Astrocyte (in vitro differentiated cells and primary cell): ENCODE results near the gene CHCHD6. TPM values are rescaled to one million over a fixed set of nuclear protein-coding genes. Genes with fewer than 3 reads are reported as not detected.
A peak's percentile ranks its signal among the peaks of the same experiment; 100 is the strongest.

Source experiments
- DNase-seq: peaks from one replicate; pipeline ENCODE4 v3.0.0-alpha.2; 2010; ENCODE audit warnings: low read depth
- FAIRE-seq: peaks from 2 replicates; lab custom pipeline; 2011; peaks lifted over from hg19 to GRCh38; lab: Jason Lieb, UNC
- H2AFZ ChIP-seq: 2 replicates; pipeline ENCODE4 v1.6.0; 2012; ENCODE audit warnings: low read depth, low read length, inconsistent platforms
- H3K27ac ChIP-seq: 2 replicates; pipeline ENCODE4 v1.5.1; 2011; ENCODE audit warnings: low read depth, low read length, inconsistent platforms
- H3K27me3 ChIP-seq: 2 replicates; pipeline ENCODE4 v1.6.0; 2011; ENCODE audit warnings: low read length, inconsistent platforms; ENCODE audit not compliant: insufficient read depth
- H3K36me3 ChIP-seq: 2 replicates; pipeline ENCODE4 v1.5.1; 2011; ENCODE audit warnings: low read length, inconsistent platforms; ENCODE audit not compliant: insufficient read depth
- H3K4me1 ChIP-seq: 2 replicates; pipeline ENCODE4 v1.5.1; 2011; ENCODE audit warnings: low read length, inconsistent platforms; ENCODE audit not compliant: insufficient read depth
- H3K4me2 ChIP-seq: 2 replicates; pipeline ENCODE4 v1.6.0; 2012; ENCODE audit warnings: low read length, inconsistent platforms
- H3K4me3 ChIP-seq: 2 replicates; pipeline ENCODE4 v1.5.1; 2011; ENCODE audit warnings: low read depth, mild to moderate bottlenecking, low read length, inconsistent platforms; ENCODE audit not compliant: insufficient read depth
- H3K79me2 ChIP-seq: 2 replicates; pipeline ENCODE4 v1.6.0; 2012; ENCODE audit warnings: mild to moderate bottlenecking, low read length, inconsistent platforms; ENCODE audit not compliant: insufficient read depth
- H3K9ac ChIP-seq: 2 replicates; pipeline ENCODE4 v1.6.0; 2012; ENCODE audit warnings: mild to moderate bottlenecking, low read length, inconsistent platforms
- H3K9me3 ChIP-seq: 2 replicates; pipeline ENCODE4 v1.5.1; 2012; ENCODE audit warnings: low read depth, mild to moderate bottlenecking, low read length, inconsistent platforms; ENCODE audit not compliant: insufficient read depth
- H4K20me1 ChIP-seq: 2 replicates; pipeline ENCODE4 v1.6.0; 2012; ENCODE audit warnings: low read length, inconsistent platforms; ENCODE audit not compliant: insufficient read depth
- H3K27ac Mint-ChIP-seq: one replicate; pipeline ENCODE4 v1.8.0; 2021; ENCODE audit warnings: mild to moderate bottlenecking, mixed read lengths; ENCODE audit not compliant: unreplicated experiment
- H3K27me3 Mint-ChIP-seq: one replicate; pipeline ENCODE4 v1.8.0; 2021; ENCODE audit warnings: low read depth, mixed read lengths; ENCODE audit not compliant: unreplicated experiment
- H3K36me3 Mint-ChIP-seq: one replicate; pipeline ENCODE4 v1.8.0; 2021; ENCODE audit warnings: low read depth, mixed read lengths; ENCODE audit not compliant: unreplicated experiment
- H3K4me1 Mint-ChIP-seq: one replicate; pipeline ENCODE4 v1.8.0; 2021; ENCODE audit warnings: low read depth, mixed read lengths; ENCODE audit not compliant: unreplicated experiment
- H3K4me3 Mint-ChIP-seq: one replicate; pipeline ENCODE4 v1.8.0; 2021; ENCODE audit warnings: mild to moderate bottlenecking, moderate library complexity, mixed read lengths; ENCODE audit not compliant: unreplicated experiment
- H3K9me3 Mint-ChIP-seq: one replicate; pipeline ENCODE4 v1.8.0; 2021; ENCODE audit warnings: mild to moderate bottlenecking, mixed read lengths; ENCODE audit not compliant: unreplicated experiment
- CTCF ChIP-seq: IDR thresholded peaks from 2 replicates; pipeline ENCODE4 v1.5.1; 2011; ENCODE audit warnings: low read depth, mild to moderate bottlenecking, inconsistent platforms, low read length, moderate library complexity; ENCODE audit not compliant: insufficient read depth
- EZH2 ChIP-seq: IDR thresholded peaks from 2 replicates; pipeline ENCODE4 v1.6.1; 2012; ENCODE audit warnings: mild to moderate bottlenecking, low read length, inconsistent platforms; ENCODE audit not compliant: insufficient read depth
- total RNA-seq: library from RNA; stranded (reverse); gene quantifications from 2 replicates; pipeline ENCODE4 v1.2.1, GENCODE V29; 2021

Gene CHCHD6
- total RNA-seq, 1 donor from 2014 or later = 21.1 TPM

GRCh38 chr3:126780666-126781065 lies 76.6 kb downstream of the CHCHD6 start:
- no peak for FAIRE-seq
- no peak for DNase-seq
- Mint-ChIP-seq H3K36me3 (peaks cover 5% of the 10 kb centered on the region), H3K9me3 (peaks cover 2% of the 10 kb centered on the region), H3K27ac (no peak overlapping the region), H3K27me3 (no peaks in the 10 kb centered on the region), H3K4me3 (no peak overlapping the region), H3K4me1 (peaks cover 36% of the 10 kb centered on the region)
- Histone ChIP-seq H3K4me3 (no peak overlapping the region), H2AFZ (no peak overlapping the region), H3K4me2 (no peak overlapping the region), H3K4me1 (peaks cover 13% of the 10 kb centered on the region), H3K9ac (no peak overlapping the region), H3K9me3 (no peaks in the 10 kb centered on the region), H4K20me1 (no peaks in the 10 kb centered on the region), H3K27me3 (no peaks in the 10 kb centered on the region), H3K27ac (no peak overlapping the region), H3K79me2 (no peaks in the 10 kb centered on the region), H3K36me3 (no peaks in the 10 kb centered on the region)
- no peak for TF ChIP-seq CTCF
- TF ChIP-seq EZH2 = no peak

- peaks cover 5% of the 10 kb centered on the region for H3K36me3 Mint-ChIP-seq
- H3K27ac ChIP-seq = peak overlapping the region; percentile 93
- peaks cover 36% of the 10 kb centered on the region for H3K4me1 Mint-ChIP-seq
Observed at GRCh38 chr3:126781406-126781805, 77.4 kb downstream of the CHCHD6 start.

More at GRCh38 chr3:126781406-126781805, 77.4 kb downstream of the CHCHD6 start:
- Histone ChIP-seq H3K9me3 (no peaks in the 10 kb centered on the region), H4K20me1 (no peaks in the 10 kb centered on the region), H3K9ac (peak overlapping the region; percentile 77), H3K4me2 (peak overlapping the region; percentile 80), H3K36me3 (no peaks in the 10 kb centered on the region), H3K4me1 (peaks cover 13% of the 10 kb centered on the region), H3K27me3 (no peaks in the 10 kb centered on the region), H3K4me3 (no peak overlapping the region), H2AFZ (no peak overlapping the region), H3K79me2 (no peaks in the 10 kb centered on the region)
- DNase-seq (no peak), FAIRE-seq (no peak)
- no peaks in the 10 kb centered on the region for H3K27me3 Mint-ChIP-seq
- H3K27ac Mint-ChIP-seq = peak overlapping the region; percentile 93
- peaks cover 2% of the 10 kb centered on the region for H3K9me3 Mint-ChIP-seq
- H3K4me3 Mint-ChIP-seq = no peak overlapping the region
- no peak for TF ChIP-seq CTCF
- no peak for TF ChIP-seq EZH2
